Gastrocnemius medialis (tissue), 4 donors: Measurements from ENCODE around the gene SPACA5B. TPM values are rescaled to one million over a fixed set of nuclear protein-coding genes. Genes with fewer than 3 reads are reported as not detected.
"Not testable (repeated sequence)": the region's sequence is repeated elsewhere in the genome, so short reads cannot be mapped to it uniquely, and the experiment has no call there.

Source experiments
- ATAC-seq, 2 donors: fragments of 150-250 bp; one replicate each; pipeline ENCODE4 v1.9.1; 2016
- DNase-seq, 2 donors: peaks; one replicate each; pipeline ENCODE4 v3.0.0-alpha.2; 2019
- H3K27ac ChIP-seq, 4 donors: fragments of 200-600 bp; sonication (generic); 1 replicate in 1 of 4; 2 replicates in 3 of 4; pipeline ENCODE4 v1.5.1; 2016 to 2018; ENCODE audit warnings: mild to moderate bottlenecking in 2 of 4, moderate library complexity in 1 of 4
- H3K27me3 ChIP-seq, 3 donors: fragments of 200-600 bp; sonication (generic) in 2 of 3; 1 replicate in 1 of 3; 2 replicates in 2 of 3; pipeline versions ENCODE4 v1.5.1 to v1.6.0; 2016 to 2019; ENCODE audit warnings: mild to moderate bottlenecking in 1 of 3, moderate library complexity in 1 of 3
- H3K36me3 ChIP-seq, 2 donors: fragments of 200-600 bp; sonication (generic) in 1 of 2; one replicate each; pipeline ENCODE4 v1.5.1; 2017 to 2018
- H3K4me1 ChIP-seq, 2 donors: fragments of 200-600 bp; sonication (generic) in 1 of 2; one replicate each; pipeline ENCODE4 v1.5.1; 2016 to 2017; ENCODE audit warnings: mild to moderate bottlenecking in 2 of 2
- H3K4me3 ChIP-seq, 4 donors: fragments of 200-600 bp; sonication (generic) in 3 of 4; 1 replicate in 1 of 4; 2 replicates in 3 of 4; pipeline ENCODE4 v1.5.1; 2016 to 2019; ENCODE audit warnings: mild to moderate bottlenecking in 2 of 4
- H3K9me3 ChIP-seq, 3 donors: fragments of 200-600 bp; sonication (generic) in 2 of 3; 1 replicate in 1 of 3; 2 replicates in 2 of 3; pipeline ENCODE4 v1.5.1; 2016 to 2019
- CTCF ChIP-seq, 5 experiments: fragments of 450-650 bp in 3 of 5; fragments of 200-600 bp in 2 of 5; sonication (generic) in 2 of 5; IDR thresholded peaks in 4 of 5; conservative IDR thresholded peaks in 1 of 5; 1 replicate in 4 of 5; 2 replicates in 1 of 5; pipeline ENCODE4 v1.5.1; 2016 to 2019; ENCODE audit warnings: antibody characterized with exemption in 5 of 5, mild to moderate bottlenecking in 3 of 5, moderate library complexity in 3 of 5
- POLR2A ChIP-seq, 2 donors: fragments of 450-650 bp; IDR thresholded peaks; one replicate each; pipeline ENCODE4 v1.6.1; 2017; ENCODE audit warnings: antibody characterized with exemption in 2 of 2, mild to moderate bottlenecking in 2 of 2, moderate library complexity in 2 of 2
- in situ Hi-C, 4 donors: fragments of 200-750 bp; cut with MboI; loops; one replicate each; pipeline versions ENCODE4 v1.15.0 to v1.8.0; 2017; ENCODE audit warnings: low sequenced_read_pairs in 4 of 4
- intact Hi-C: fragments of 100-400 bp; cut with DNase I; formaldehyde crosslinking; loops from one replicate; pipeline ENCODE4 v1.15.1; 2023; ENCODE audit warnings: low total_unique reads
- total RNA-seq, 4 donors: library from RNA; depleted of rRNA; stranded (reverse); fragments of >200 nt; gene quantifications; one replicate each; pipeline versions ENCODE4 v1.1.0 to v1.2.3, GENCODE V29; 2016

Gene SPACA5B
- total RNA-seq, 4 donors from 2014 or later, result not detected

GRCh38 chrX:48153769-48154168 is 23.3 kb downstream of the SPACA5B start:
- no peak for ATAC-seq
- Histone ChIP-seq H3K36me3 (no peaks in the 10 kb centered on the region), H3K9me3 (no peaks in the 10 kb centered on the region), H3K4me1 (no peaks in the 10 kb centered on the region), H3K27me3 (no peaks in the 10 kb centered on the region), H3K27ac (no peak overlapping the region), H3K4me3 (no peak overlapping the region)
- in situ Hi-C loops, result no loop called here
- TF ChIP-seq POLR2A (IDR thresholded peaks at IDR 0.05) (no peak), CTCF (IDR thresholded peaks at IDR 0.05 in 4 of 5, conservative IDR thresholded peaks at IDR 0.05 in 1 of 5) (no peak)
- intact Hi-C loops, result no loop called here
- DNase-seq, result no peak

- intact Hi-C loops (no loop called here), in situ Hi-C loops (no loop called here)
- H3K36me3 ChIP-seq, result no peaks in the 10 kb centered on the region
- no peaks in the 10 kb centered on the region for H3K4me1 ChIP-seq
- no peaks in the 10 kb centered on the region for H3K9me3 ChIP-seq
- no peak overlapping the region for H3K4me3 ChIP-seq
- no peaks in the 10 kb centered on the region for H3K27me3 ChIP-seq
- TF ChIP-seq CTCF (IDR thresholded peaks at IDR 0.05 in 4 of 5, conservative IDR thresholded peaks at IDR 0.05 in 1 of 5) (no peak), POLR2A (IDR thresholded peaks at IDR 0.05) (no peak)
- DNase-seq (no peak), ATAC-seq (no peak)
- no peak overlapping the region for H3K27ac ChIP-seq
These were observed 24.4 kb downstream of the SPACA5B start for GRCh38 chrX:48154796-48155195.

- Histone ChIP-seq H3K4me3 (no peak overlapping the region), H3K4me1 (no peaks in the 10 kb centered on the region), H3K9me3 (no peaks in the 10 kb centered on the region), H3K27ac (no peak overlapping the region), H3K36me3 (no peaks in the 10 kb centered on the region), H3K27me3 (no peaks in the 10 kb centered on the region)
- TF ChIP-seq POLR2A (IDR thresholded peaks at IDR 0.05) (no peak), CTCF (IDR thresholded peaks at IDR 0.05 in 4 of 5, conservative IDR thresholded peaks at IDR 0.05 in 1 of 5) (no peak)
- intact Hi-C loops (no loop called here), in situ Hi-C loops (no loop called here)
- no peak for DNase-seq
- no peak for ATAC-seq
These were observed 25.6 kb downstream of the SPACA5B start for GRCh38 chrX:48156014-48156413.

GRCh38 chrX:48165241-48165640 is 34.8 kb downstream of the SPACA5B start:
- DNase-seq (no peak), ATAC-seq (no peak)
- Histone ChIP-seq H3K9me3 (no peaks in the 10 kb centered on the region), H3K4me1 (no peaks in the 10 kb centered on the region), H3K36me3 (no peaks in the 10 kb centered on the region), H3K27me3 (no peaks in the 10 kb centered on the region), H3K4me3 (no peak overlapping the region), H3K27ac (no peak overlapping the region)
- intact Hi-C loops (no loop called here), in situ Hi-C loops (no loop called here)
- TF ChIP-seq CTCF (IDR thresholded peaks at IDR 0.05 in 4 of 5, conservative IDR thresholded peaks at IDR 0.05 in 1 of 5) (no peak), POLR2A (IDR thresholded peaks at IDR 0.05) (no peak)

GRCh38 chrX:48166322-48166721 is 35.9 kb downstream of the SPACA5B start:
- in situ Hi-C loops, ATAC-seq, intact Hi-C loops: not testable (repeated sequence)

More at GRCh38 chrX:48166322-48166721, 35.9 kb downstream of the SPACA5B start:
- not testable (repeated sequence) for H3K27ac ChIP-seq, H3K9me3 ChIP-seq, DNase-seq, H3K27me3 ChIP-seq, H3K4me1 ChIP-seq, H3K36me3 ChIP-seq, H3K4me3 ChIP-seq
